D721Med (cell line): Measurements from ENCODE around the gene TTLL12.

ENCODE experiments used
- DNase-seq: peaks from one replicate; pipeline ENCODE4 v3.0.0; 2011; ENCODE audit warnings: low spot score; ENCODE audit not compliant: insufficient read length
- FAIRE-seq: peaks from 2 replicates; lab custom pipeline; 2011; peaks lifted over from hg19 to GRCh38; lab: Jason Lieb, UNC
- CTCF ChIP-seq: IDR thresholded peaks from 2 replicates; pipeline ENCODE4 v1.5.1; 2012; ENCODE audit warnings: mild to moderate bottlenecking, control low read depth; ENCODE audit not compliant: insufficient read depth; ENCODE audit errors: missing control alignments

Gene TTLL12

GRCh38 chr22:43208703-43209522 lies 22.0 kb upstream of the TTLL12 start:
- DNase-seq (no peak), FAIRE-seq (no peak)
- no peak for TF ChIP-seq CTCF

DNA sequence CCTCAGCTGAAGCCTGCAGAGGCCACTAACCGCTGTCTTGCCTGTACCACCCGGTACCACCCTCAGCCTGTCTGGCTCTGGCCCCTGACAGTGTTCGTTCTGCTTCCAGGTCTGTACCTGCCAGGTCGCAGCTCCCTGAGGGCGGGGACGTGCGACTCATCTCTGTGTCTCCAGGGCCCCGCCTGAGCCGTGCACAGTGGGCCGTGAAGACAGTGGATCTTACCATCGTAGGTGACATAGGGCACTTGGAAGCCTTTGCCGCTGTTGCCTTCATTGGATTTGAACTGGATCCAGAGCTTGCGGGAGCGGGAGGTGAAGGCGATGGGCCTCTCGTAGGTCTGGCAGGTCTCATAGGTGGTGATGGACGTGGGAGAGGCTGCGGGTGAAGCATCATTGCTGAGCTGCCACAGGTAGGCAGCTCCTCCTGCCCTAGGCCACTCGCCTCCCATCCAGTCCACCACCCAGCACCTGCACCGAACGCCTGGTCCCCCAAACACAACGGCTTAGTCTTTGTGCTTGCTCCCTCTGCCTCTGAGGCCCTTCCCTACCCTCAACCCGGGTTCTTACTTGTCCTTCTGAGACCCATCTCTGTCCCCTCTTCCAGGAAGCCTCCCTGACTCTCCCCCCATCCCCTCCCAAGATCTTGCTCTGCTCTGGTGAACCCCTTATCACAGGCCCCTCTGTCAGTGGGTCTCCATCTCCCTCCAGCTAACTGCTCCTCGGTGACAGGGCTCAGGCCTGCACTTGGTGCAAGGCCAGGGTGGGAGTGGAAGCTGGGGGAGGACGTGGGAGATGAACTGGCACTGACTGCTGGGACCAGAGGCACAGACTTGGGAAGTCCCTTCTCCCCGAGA lies 21.1 kb upstream of the TTLL12 start:
- no peak for FAIRE-seq
- no peak for DNase-seq
- TF ChIP-seq CTCF: no peak

DNA sequence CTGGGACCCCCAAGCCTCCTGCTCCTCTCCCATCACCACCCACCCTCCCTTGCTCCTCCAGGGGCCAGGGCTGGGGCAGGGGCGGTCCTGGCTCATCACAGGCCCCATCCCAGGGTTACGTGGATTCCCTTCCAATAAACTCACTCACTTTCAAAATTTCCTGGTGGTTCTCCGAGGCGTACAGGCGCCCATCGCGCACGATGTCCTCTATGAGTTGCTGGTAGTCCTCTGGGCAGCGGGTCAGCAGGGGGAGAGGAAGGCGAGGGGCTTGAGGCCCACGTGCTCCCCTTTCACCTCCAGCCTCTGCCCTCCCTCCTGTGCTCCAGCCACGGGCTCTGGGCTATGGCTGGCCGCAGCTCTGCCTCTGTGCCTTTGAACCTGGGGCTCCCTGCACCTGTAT lies 20.5 kb upstream of the TTLL12 start:
- DNase-seq (no peak), FAIRE-seq (no peak)
- TF ChIP-seq CTCF: no peak

GRCh38 chr22:43206509-43207161 lies 19.7 kb upstream of the TTLL12 start:
- no peak for FAIRE-seq
- no peak for TF ChIP-seq CTCF
- no peak for DNase-seq

- no peak for TF ChIP-seq CTCF
- DNase-seq (no peak), FAIRE-seq (no peak)
These were observed 19.0 kb upstream of the TTLL12 start for GRCh38 chr22:43205748-43206508.

DNA sequence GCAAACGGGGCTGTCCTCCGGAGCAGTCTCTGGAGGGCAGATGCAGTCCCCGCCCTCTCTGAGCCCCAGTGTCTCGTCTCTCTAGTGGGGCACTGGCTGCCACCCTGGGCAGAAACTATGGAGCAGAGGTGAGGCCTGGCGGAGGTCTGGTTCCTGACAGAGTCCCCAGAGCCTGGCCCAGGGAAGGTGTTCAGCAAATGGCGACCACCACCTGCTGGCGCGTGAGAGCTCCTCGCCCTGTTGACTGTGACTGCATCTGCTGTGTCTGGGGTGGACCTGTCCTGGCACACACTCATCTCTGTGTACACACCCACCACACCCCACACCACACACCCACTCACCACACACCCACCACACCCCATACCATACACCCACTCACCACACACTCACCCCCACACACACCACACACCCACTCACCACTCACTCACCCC lies 18.3 kb upstream of the TTLL12 start:
- TF ChIP-seq CTCF: no peak
- no peak for FAIRE-seq
- DNase-seq: no peak
